ENCODE data around the gene FAM135A. TPM values are rescaled to one million over a fixed set of nuclear protein-coding genes. Genes with fewer than 3 reads are reported as not detected.
A peak's percentile ranks its signal among the peaks of the same experiment; 100 is the strongest.

FAM135A gene
- total and polyA plus RNA-seq, 2 of the 13 experiments (the other 11 are each of a cell fraction or from before 2014, with no cell fraction given) = 26.9 to 31.5 TPM

DNA sequence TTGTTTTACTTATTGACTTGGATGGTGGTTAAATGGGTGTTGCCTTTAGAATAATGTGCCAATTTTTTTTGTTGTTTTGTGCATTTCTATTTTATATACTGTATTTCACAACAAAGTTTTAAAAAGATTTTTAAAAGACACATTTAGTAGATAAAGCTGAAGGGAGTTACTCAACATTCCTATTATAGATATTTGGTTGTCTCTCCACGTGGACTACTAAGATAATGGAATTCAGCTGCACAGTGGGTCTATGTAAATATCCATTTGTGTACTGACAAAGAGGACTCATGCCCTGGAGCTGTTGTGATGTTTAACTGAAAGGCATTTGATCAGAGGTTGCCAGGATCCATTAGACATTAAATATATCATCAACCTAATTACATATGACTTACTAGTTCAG is 23.2 kb upstream of the FAM135A start:
- ATAC-seq = peak; percentile 38; the same call in 1 of the 3 replicates
- CTCF ChIA-PET (ENCODE audit: low intra/inter-chr PET ratio, low total read pairs) = no interaction called here
- no peak overlapping the region for H3K9ac ChIP-seq (ENCODE audit: insufficient read depth, low read depth, low read length)
- H3K27ac ChIP-seq (ENCODE audit: extremely low read length, insufficient read depth, low read length) = no peak overlapping the region
- FAIRE-seq = no peak
- 0 out of 5 replicates have a peak, but pooled peaks cover 0 to 2% of the 10 kb centered on the region in 2 experiments for H3K27me3 ChIP-seq (ENCODE audit: control insufficient read depth in 1 of 2, insufficient read depth in 2 of 2, low read length in 2 of 2)
- no peaks in the 10 kb centered on the region for H3K79me2 ChIP-seq (ENCODE audit: insufficient read depth, low read length)
- peaks cover 24% of the 10 kb centered on the region for H3K4me1 ChIP-seq (ENCODE audit: insufficient read depth, low read length)
- POLR2A ChIA-PET = interaction anchor here (1.0 to 1.3 kb wide), 2 partner anchors 9 to 23 kb away, joined by 3 to 5 read pairs; partner anchors contain the start of gene FAM135A
- H3K4me3 ChIP-seq (replicated peaks in 1 of 3; ENCODE audit: insufficient read depth in 1 of 3, low read depth in 2 of 3, low read length in 3 of 3) = no peak overlapping the region
- H2AFZ ChIP-seq (ENCODE audit: low read length) = no peak overlapping the region
- intact Hi-C loops (cut with micrococcal nuclease; ENCODE audit: unreplicated experiment) (no loop called here), in situ Hi-C loops (cut with HindIII; ENCODE audit: extremely low pct_ligation_motif_present, low pct_unique_long_range_greater_than_20kb) (no loop called here)
- H3K36me3 ChIP-seq (replicated peaks in 1 of 2; ENCODE audit: control insufficient read depth in 1 of 2, insufficient read depth in 2 of 2, low read length in 2 of 2) = no peaks in the 10 kb centered on the region
- WGBS (ENCODE audit: low lambda C conversion rate) = 0% methylated on average over 1 of the region's 1 CpG
- peak; percentile 60 for DNase-seq (ENCODE audit: low spot score)
- no peaks in the 10 kb centered on the region for H4K20me1 ChIP-seq (ENCODE audit: insufficient read depth, low read length)
- no TSS peak for BruUV-seq (replicated peaks)
- no peak overlapping the region for H3K4me2 ChIP-seq (ENCODE audit: low read depth, low read length)
- no peaks in the 10 kb centered on the region for H3K9me3 ChIP-seq (ENCODE audit: low read length)
- TF ChIP-seq, protein P1, sequence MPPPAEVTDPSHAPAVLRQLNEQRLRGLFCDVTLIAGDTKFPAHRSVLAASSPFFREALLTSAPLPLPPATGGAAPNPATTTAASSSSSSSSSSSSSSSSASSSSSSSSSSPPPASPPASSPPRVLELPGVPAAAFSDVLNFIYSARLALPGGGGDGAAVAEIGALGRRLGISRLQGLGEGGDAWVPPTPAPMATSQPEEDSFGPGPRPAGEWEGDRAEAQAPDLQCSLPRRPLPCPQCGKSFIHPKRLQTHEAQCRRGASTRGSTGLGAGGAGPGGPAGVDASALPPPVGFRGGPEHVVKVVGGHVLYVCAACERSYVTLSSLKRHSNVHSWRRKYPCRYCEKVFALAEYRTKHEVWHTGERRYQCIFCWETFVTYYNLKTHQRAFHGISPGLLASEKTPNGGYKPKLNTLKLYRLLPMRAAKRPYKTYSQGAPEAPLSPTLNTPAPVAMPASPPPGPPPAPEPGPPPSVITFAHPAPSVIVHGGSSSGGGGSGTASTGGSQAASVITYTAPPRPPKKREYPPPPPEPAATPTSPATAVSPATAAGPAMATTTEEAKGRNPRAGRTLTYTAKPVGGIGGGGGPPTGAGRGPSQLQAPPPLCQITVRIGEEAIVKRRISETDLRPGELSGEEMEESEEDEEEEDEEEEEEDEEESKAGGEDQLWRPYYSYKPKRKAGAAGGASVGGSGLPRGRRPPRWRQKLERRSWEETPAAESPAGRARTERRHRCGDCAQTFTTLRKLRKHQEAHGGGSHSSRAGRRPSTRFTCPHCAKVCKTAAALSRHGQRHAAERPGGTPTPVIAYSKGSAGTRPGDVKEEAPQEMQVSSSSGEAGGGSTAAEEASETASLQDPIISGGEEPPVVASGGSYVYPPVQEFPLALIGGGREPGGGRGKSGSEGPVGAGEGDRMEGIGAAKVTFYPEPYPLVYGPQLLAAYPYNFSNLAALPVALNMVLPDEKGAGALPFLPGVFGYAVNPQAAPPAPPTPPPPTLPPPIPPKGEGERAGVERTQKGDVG (CRISPR knock-in tag; IDR thresholded peaks at IDR 0.05; ENCODE audit: borderline replicate concordance) = no peak
- TF ChIP-seq FOXA1 (IDR thresholded peaks at IDR 0.05) (no peak), FOXA1 (CRISPR knock-in tag; IDR thresholded peaks at IDR 0.05) (0 out of 2 replicates have a peak, but pooled peaks have one; percentile 6), ZNF33B (CRISPR knock-in tag; IDR thresholded peaks at IDR 0.05) (no peak), SIX1 (CRISPR knock-in tag; IDR thresholded peaks at IDR 0.05; ENCODE audit: borderline replicate concordance) (no peak), EP300 (IDR thresholded peaks at IDR 0.05; ENCODE audit: low read depth in 2 of 2, low read length in 2 of 2) (0 out of 4 replicates have a peak, but pooled peaks of 1 of the 2 experiments have one; percentile 22), EP300 (CRISPR knock-in tag; IDR thresholded peaks at IDR 0.05; ENCODE audit: borderline replicate concordance) (no peak), MED1 (CRISPR knock-in tag; IDR thresholded peaks at IDR 0.05) (no peak), ZKSCAN5 (CRISPR knock-in tag; IDR thresholded peaks at IDR 0.05) (no peak), ZNF383 (CRISPR knock-in tag; IDR thresholded peaks at IDR 0.05; ENCODE audit: borderline replicate concordance) (no peak), PLRG1 (conservative IDR thresholded peaks at IDR 0.05) (no peak), SOX13 (IDR thresholded peaks at IDR 0.05) (no peak), SOX13 (CRISPR knock-in tag; conservative IDR thresholded peaks at IDR 0.05 in 1 of 2, IDR thresholded peaks at IDR 0.05 in 1 of 2) (peak in 1 of 2 experiments; percentile 58; a peak in 1 of 4 replicates), ATRX (CRISPR knock-in tag; IDR thresholded peaks at IDR 0.05; ENCODE audit: borderline replicate concordance) (no peak), ZNF589 (CRISPR knock-in tag; conservative IDR thresholded peaks at IDR 0.05) (no peak), ERF (CRISPR knock-in tag; IDR thresholded peaks at IDR 0.05) (no peak), SAP130 (CRISPR knock-in tag; IDR thresholded peaks at IDR 0.05; ENCODE audit: low read depth) (peak; percentile 49), CCAR2 (optimal IDR thresholded peaks at IDR 0.05; ENCODE audit: low read depth, low read length) (no peak)
- TF ChIP-seq, protein P2, sequence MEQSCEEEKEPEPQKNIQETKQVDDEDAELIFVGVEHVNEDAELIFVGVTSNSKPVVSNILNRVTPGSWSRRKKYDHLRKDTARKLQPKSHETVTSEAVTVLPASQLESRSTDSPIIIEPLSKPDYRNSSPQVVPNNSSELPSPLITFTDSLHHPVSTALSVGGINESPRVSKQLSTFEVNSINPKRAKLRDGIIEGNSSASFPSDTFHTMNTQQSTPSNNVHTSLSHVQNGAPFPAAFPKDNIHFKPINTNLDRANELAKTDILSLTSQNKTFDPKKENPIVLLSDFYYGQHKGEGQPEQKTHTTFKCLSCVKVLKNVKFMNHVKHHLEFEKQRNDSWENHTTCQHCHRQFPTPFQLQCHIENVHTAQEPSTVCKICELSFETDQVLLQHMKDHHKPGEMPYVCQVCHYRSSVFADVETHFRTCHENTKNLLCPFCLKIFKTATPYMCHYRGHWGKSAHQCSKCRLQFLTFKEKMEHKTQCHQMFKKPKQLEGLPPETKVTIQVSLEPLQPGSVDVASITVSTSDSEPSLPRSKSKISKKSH (CRISPR knock-in tag; IDR thresholded peaks at IDR 0.05; ENCODE audit: borderline replicate concordance) = no peak
- TF ChIP-seq, protein P3, sequence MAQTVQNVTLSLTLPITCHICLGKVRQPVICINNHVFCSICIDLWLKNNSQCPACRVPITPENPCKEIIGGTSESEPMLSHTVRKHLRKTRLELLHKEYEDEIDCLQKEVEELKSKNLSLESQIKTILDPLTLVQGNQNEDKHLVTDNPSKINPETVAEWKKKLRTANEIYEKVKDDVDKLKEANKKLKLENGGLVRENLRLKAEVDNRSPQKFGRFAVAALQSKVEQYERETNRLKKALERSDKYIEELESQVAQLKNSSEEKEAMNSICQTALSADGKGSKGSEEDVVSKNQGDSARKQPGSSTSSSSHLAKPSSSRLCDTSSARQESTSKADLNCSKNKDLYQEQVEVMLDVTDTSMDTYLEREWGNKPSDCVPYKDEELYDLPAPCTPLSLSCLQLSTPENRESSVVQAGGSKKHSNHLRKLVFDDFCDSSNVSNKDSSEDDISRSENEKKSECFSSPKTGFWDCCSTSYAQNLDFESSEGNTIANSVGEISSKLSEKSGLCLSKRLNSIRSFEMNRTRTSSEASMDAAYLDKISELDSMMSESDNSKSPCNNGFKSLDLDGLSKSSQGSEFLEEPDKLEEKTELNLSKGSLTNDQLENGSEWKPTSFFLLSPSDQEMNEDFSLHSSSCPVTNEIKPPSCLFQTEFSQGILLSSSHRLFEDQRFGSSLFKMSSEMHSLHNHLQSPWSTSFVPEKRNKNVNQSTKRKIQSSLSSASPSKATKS (CRISPR knock-in tag; IDR thresholded peaks at IDR 0.05) = no peak
